Gastroesophageal sphincter (tissue), 4 donors: ENCODE measurements around the gene GANC. TPM values are rescaled to one million over a fixed set of nuclear protein-coding genes. Genes with fewer than 3 reads are reported as not detected.
"Not testable (repeated sequence)": the region's sequence is repeated elsewhere in the genome, so short reads cannot be mapped to it uniquely, and the experiment has no call there.

Experiments used
- ATAC-seq: fragments of 150-250 bp; one replicate; pipeline ENCODE4 v1.9.1; 2016; ENCODE audit warnings: mild to moderate bottlenecking, moderate library complexity
- H3K27ac ChIP-seq, 4 donors: fragments of 200-600 bp; sonication (generic) in 3 of 4; 1 replicate in 3 of 4; 2 replicates in 1 of 4; pipeline ENCODE4 v1.5.1; 2016 to 2019
- H3K27me3 ChIP-seq: fragments of 200-600 bp; sonication (generic); one replicate; pipeline ENCODE4 v1.5.1; 2019
- H3K36me3 ChIP-seq, 2 donors: fragments of 200-600 bp; sonication (generic); one replicate each; pipeline ENCODE4 v1.5.1; 2019; ENCODE audit warnings: control low read depth in 1 of 2
- H3K4me1 ChIP-seq, 3 donors: fragments of 200-600 bp; sonication (generic); 1 replicate in 2 of 3; 2 replicates in 1 of 3; pipeline ENCODE4 v1.5.1; 2016 to 2019; ENCODE audit warnings: control low read depth in 2 of 3
- H3K4me3 ChIP-seq, 2 donors: fragments of 200-600 bp; sonication (generic); one replicate each; pipeline ENCODE4 v1.5.1; 2019; ENCODE audit warnings: mild to moderate bottlenecking in 1 of 2, moderate library complexity in 1 of 2
- H3K9me3 ChIP-seq, 3 donors: fragments of 200-600 bp; sonication (generic); one replicate each; pipeline ENCODE4 v1.5.1; 2017 to 2019; ENCODE audit warnings: control low read depth in 2 of 3
- CTCF ChIP-seq, 4 experiments: fragments of 200-600 bp in 2 of 4; fragments of 450-650 bp in 2 of 4; sonication (generic) in 1 of 4; IDR thresholded peaks; one replicate each; pipeline ENCODE4 v1.5.1; 2017 to 2019; ENCODE audit warnings: antibody characterized with exemption in 4 of 4, mild to moderate bottlenecking in 2 of 4, moderate library complexity in 2 of 4
- EP300 ChIP-seq: sonication (generic); formaldehyde crosslinking; IDR thresholded peaks from one replicate; pipeline ENCODE4 v1.6.1; 2017; ENCODE audit warnings: antibody characterized with exemption, mild to moderate bottlenecking
- POLR2A ChIP-seq, 2 donors: fragments of 450-650 bp; IDR thresholded peaks; one replicate each; pipeline ENCODE4 v1.6.1; 2017; ENCODE audit warnings: antibody characterized with exemption in 2 of 2, mild to moderate bottlenecking in 2 of 2, moderate library complexity in 1 of 2
- POLR2AphosphoS5 ChIP-seq: sonication (generic); formaldehyde crosslinking; IDR thresholded peaks from one replicate; pipeline ENCODE4 v1.6.1; 2017; ENCODE audit warnings: antibody characterized with exemption
- WGBS, 2 donors: methylation state at CpG; one replicate each; pipeline ENCODE4 v1.1.5; 2018; ENCODE audit warnings: low coverage in 1 of 2; 5-methylcytosine and 5-hydroxymethylcytosine counted together
- total RNA-seq, 4 donors: library from RNA; depleted of rRNA; stranded (reverse); fragments of >200 nt; gene quantifications; one replicate each; pipeline ENCODE4 v1.1.0, GENCODE V29; 2016

GANC gene
- total RNA-seq: 10 to 100 TPM; 14.4 to 41.2 (median 19.7) TPM

GRCh38 chr15:42272939-42273899 lies at the start of gene GANC, which contains the start of gene TMEM87A:
GANC (plus strand) TSS chr15:42273201; CDS start chr15:42274482, 1,281 bp downstream.
TMEM87A (minus strand) TSS chr15:42273433; CDS start chr15:42273398, 35 bp downstream.
- Histone ChIP-seq H3K27ac (peak within 1 kb of the TSS; percentile 95 to 99 (median 98)), H3K36me3 (peaks cover 0 to 3% of the 10 kb centered on the region in 2 donors), H3K4me3 (peak within 1 kb of the TSS; percentile 70 to 77), H3K27me3 (no peaks in the 10 kb centered on the region), H3K9me3 (no peaks in the 10 kb centered on the region), H3K4me1 (peaks cover 17 to 61% (median 23%) of the 10 kb centered on the region in 3 donors)
- 0 to 4% methylated on average over 5 to 21 of the region's 52 CpGs for WGBS, 2 donors
- TF ChIP-seq EP300 (no peak), POLR2A (IDR thresholded peaks at IDR 0.05) (peak; percentile 66 to 82), POLR2AphosphoS5 (peak; percentile 86), CTCF (IDR thresholded peaks at IDR 0.05) (no peak)
- peak; percentile 98 for ATAC-seq

- Histone ChIP-seq H3K27me3 (no peaks in the 10 kb centered on the region), H3K27ac (no peak overlapping the region), H3K9me3 (no peaks in the 10 kb centered on the region), H3K4me3 (no peak overlapping the region), H3K4me1 (no peaks in the 10 kb centered on the region), H3K36me3 (peaks cover 0 to 100% of the 10 kb centered on the region in 2 donors)
- WGBS, 2 donors: 29 to 94% methylated on average over 1 to 3 of the region's 5 CpGs
- TF ChIP-seq CTCF (IDR thresholded peaks at IDR 0.05): no peak
- no peak for TF ChIP-seq POLR2AphosphoS5
- no peak for TF ChIP-seq POLR2A (IDR thresholded peaks at IDR 0.05)
- TF ChIP-seq EP300: no peak
- ATAC-seq: no peak
Measured at GRCh38 chr15:42226648-42227047, 46.4 kb upstream of the GANC start.

- H3K36me3 ChIP-seq: peaks cover 0 to 100% of the 10 kb centered on the region in 2 donors
Measured at GRCh38 chr15:42228036-42228435, 45.0 kb upstream of the GANC start.

GRCh38 chr15:42228981-42229380 lies 44.0 kb upstream of the GANC start:
- H3K9me3 ChIP-seq, H3K27ac ChIP-seq, H3K4me1 ChIP-seq, ATAC-seq, H3K4me3 ChIP-seq, H3K27me3 ChIP-seq: not testable (repeated sequence)
- H3K36me3 ChIP-seq: peaks cover 0 to 99% of the 10 kb centered on the region in 2 donors
- 95 to 100% methylated on average over 2 to 4 of the region's 5 CpGs for WGBS, 2 donors

More at GRCh38 chr15:42228036-42228435, 45.0 kb upstream of the GANC start:
- TF ChIP-seq CTCF (IDR thresholded peaks at IDR 0.05): no peak
- TF ChIP-seq EP300: no peak
- no peak for TF ChIP-seq POLR2A (IDR thresholded peaks at IDR 0.05)
- no peak for TF ChIP-seq POLR2AphosphoS5
- 48% methylated on average over 1 of the region's 1 CpG; no CpG with 5 or more reads in 1 of the 2 donors for WGBS, 2 donors
- Histone ChIP-seq H3K4me3 (no peak overlapping the region), H3K27ac (no peak overlapping the region), H3K4me1 (no peaks in the 10 kb centered on the region), H3K27me3 (no peaks in the 10 kb centered on the region), H3K9me3 (no peaks in the 10 kb centered on the region)
- no peak for ATAC-seq

- Histone ChIP-seq H3K27me3 (no peaks in the 10 kb centered on the region), H3K27ac (no peak overlapping the region), H3K4me1 (no peaks in the 10 kb centered on the region), H3K36me3 (peaks cover 0 to 99% of the 10 kb centered on the region in 2 donors), H3K4me3 (no peak overlapping the region), H3K9me3 (no peaks in the 10 kb centered on the region)
- no peak for ATAC-seq
- WGBS, 2 donors: 76 to 81% methylated on average over 1 of the region's 1 CpG
- TF ChIP-seq POLR2AphosphoS5: no peak
- no peak for TF ChIP-seq POLR2A (IDR thresholded peaks at IDR 0.05)
- no peak for TF ChIP-seq EP300
- no peak for TF ChIP-seq CTCF (IDR thresholded peaks at IDR 0.05)
Measured at GRCh38 chr15:42231088-42231487, 41.9 kb upstream of the GANC start.
